Measurements from ENCODE around the gene CCT6A. TPM values are rescaled to one million over a fixed set of nuclear protein-coding genes. Genes with fewer than 3 reads are reported as not detected.

Gene CCT6A
- total and polyA plus RNA-seq, 9 of the 15 experiments (the other 6 are each of a cell fraction or from before 2014, with no cell fraction given): 244 to 708 (median 387) TPM

DNA sequence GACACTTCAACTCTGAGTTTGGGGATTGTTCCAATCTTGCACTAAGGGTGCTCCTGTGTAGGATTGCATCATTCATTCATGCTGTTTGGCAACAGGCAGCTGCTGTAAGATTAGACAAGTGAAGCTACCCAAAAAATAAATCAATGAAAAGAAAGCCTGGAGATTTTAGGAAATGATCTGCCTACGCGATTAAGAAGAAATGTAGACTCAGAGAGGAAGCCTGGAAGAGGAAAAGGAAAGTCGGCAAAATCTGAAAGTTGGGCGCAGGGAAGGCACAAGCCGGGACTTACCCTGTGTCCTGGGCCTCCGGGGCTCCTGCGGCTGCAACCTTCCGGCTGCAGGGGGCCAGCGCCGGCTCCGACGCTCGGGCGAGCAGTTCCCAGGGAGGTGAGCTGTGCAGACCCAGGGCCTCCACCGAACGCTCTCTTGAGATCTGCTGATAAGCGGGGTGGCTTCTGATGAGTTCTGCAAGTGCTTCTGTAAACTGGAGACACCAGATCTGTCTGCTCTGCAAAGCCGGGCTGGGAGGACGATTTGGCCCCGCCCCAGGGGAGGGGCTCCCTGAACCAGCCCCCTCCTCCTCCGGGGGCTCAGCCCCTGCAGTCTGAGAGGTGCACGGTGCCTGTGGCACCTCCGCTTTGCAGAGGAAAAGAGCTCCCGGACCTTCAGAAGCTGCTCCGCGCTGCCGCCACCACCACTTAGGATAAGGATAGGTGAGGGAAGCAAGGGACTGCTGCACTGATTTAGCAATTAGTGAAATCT, 17.7 kb upstream of the CCT6A start (continued):
- TF ChIP-seq CREM (IDR thresholded peaks at IDR 0.05; ENCODE audit: low read depth) (no peak), ATF7 (IDR thresholded peaks at IDR 0.05) (peak; percentile 88), GATAD2B (IDR thresholded peaks at IDR 0.05; ENCODE audit: borderline replicate concordance) (no peak), PRDM10 (IDR thresholded peaks at IDR 0.05; ENCODE audit: partially characterized antibody) (peak; percentile 70), RBFOX2 (IDR thresholded peaks at IDR 0.05; ENCODE audit: low read depth, low read length) (peak; percentile 86), CBX1 (IDR thresholded peaks at IDR 0.05; ENCODE audit: low read depth) (peak; percentile 28; the same call in 1 of the 2 replicates), TARDBP (IDR thresholded peaks at IDR 0.05) (no peak), ZSCAN32 (CRISPR knock-in tag; IDR thresholded peaks at IDR 0.05) (peak; percentile 91), ARID1B (IDR thresholded peaks at IDR 0.05) (peak; percentile 65), CCNT2 (IDR thresholded peaks at IDR 0.05; ENCODE audit: borderline replicate concordance, extremely low read depth, insufficient read length, low read depth, low read length) (peak; percentile 54), FOXK2 (conservative IDR thresholded peaks at IDR 0.05 in 1 of 2, IDR thresholded peaks at IDR 0.05 in 1 of 2; ENCODE audit: low read depth in 2 of 2) (0 out of 4 replicates have a peak, but pooled peaks of 1 of the 2 experiments have one; percentile 61), SMARCA4 (IDR thresholded peaks at IDR 0.05) (peak; percentile 71), ZMIZ1 (IDR thresholded peaks at IDR 0.05; ENCODE audit: low read depth in 2 of 2, low read length in 2 of 2) (peak in 1 of 2 experiments; percentile 36; a peak in 1 of 4 replicates), ATF3 (IDR thresholded peaks at IDR 0.05) (peak; percentile 99), ATF3 (CRISPR knock-in tag; conservative IDR thresholded peaks at IDR 0.05) (no peak; the same call in 1 of the 2 replicates), NFRKB (IDR thresholded peaks at IDR 0.05; ENCODE audit: low read depth) (0 out of 2 replicates have a peak, but pooled peaks have one; percentile 50), HDAC2 (IDR thresholded peaks at IDR 0.05) (peak; percentile 31; the same call in 1 of the 2 replicates), ESRRA (IDR thresholded peaks at IDR 0.05; ENCODE audit: borderline replicate concordance, low read depth) (no peak), POLR2B (IDR thresholded peaks at IDR 0.05; ENCODE audit: low read depth, partially characterized antibody) (no peak), HIVEP1 (CRISPR knock-in tag; IDR thresholded peaks at IDR 0.05) (no peak), ZNF24 (IDR thresholded peaks at IDR 0.05) (peak; percentile 96)
